Sigmoid colon (tissue), 7 donors: ENCODE results near the gene SH3RF3. TPM values are rescaled to one million over a fixed set of nuclear protein-coding genes. Genes with fewer than 3 reads are reported as not detected.

Experiments
- DNase-seq: peaks from one replicate; pipeline ENCODE4 v3.0.0-alpha.2; 2019
- H3K27ac ChIP-seq, 4 donors: fragments of 200-600 bp; sonication (generic); one replicate each; pipeline ENCODE4 v1.5.1; 2016 to 2019; ENCODE audit warnings: mild to moderate bottlenecking in 1 of 4
- H3K27me3 ChIP-seq, 3 donors: fragments of 200-600 bp; sonication (generic); one replicate each; pipeline ENCODE4 v1.5.1; 2019; ENCODE audit warnings: mild to moderate bottlenecking in 1 of 3
- H3K36me3 ChIP-seq, 4 donors: fragments of 200-600 bp; sonication (generic); one replicate each; pipeline ENCODE4 v1.5.1; 2016 to 2019
- H3K4me1 ChIP-seq, 4 donors: fragments of 200-600 bp; sonication (generic); one replicate each; pipeline ENCODE4 v1.5.1; 2017 to 2019
- H3K4me3 ChIP-seq, 4 donors: fragments of 200-600 bp; sonication (generic); one replicate each; pipeline ENCODE4 v1.5.1; 2017 to 2019; ENCODE audit warnings: mild to moderate bottlenecking in 2 of 4, moderate library complexity in 1 of 4
- H3K9me3 ChIP-seq, 4 donors: fragments of 200-600 bp in 3 of 4; sonication (generic) in 3 of 4; one replicate each; pipeline versions ENCODE4 v1.5.1 to v1.6.1; 2013 to 2019
- EP300 ChIP-seq, 4 donors: sonication (generic); formaldehyde crosslinking; IDR thresholded peaks; one replicate each; pipeline ENCODE4 v1.6.1; 2017; ENCODE audit warnings: antibody characterized with exemption in 4 of 4
- POLR2A ChIP-seq, 2 donors: fragments of 450-650 bp; IDR thresholded peaks; one replicate each; pipeline ENCODE4 v1.6.1; 2016; ENCODE audit warnings: antibody characterized with exemption in 2 of 2, mild to moderate bottlenecking in 2 of 2, moderate library complexity in 2 of 2
- POLR2AphosphoS5 ChIP-seq, 4 donors: sonication (generic); formaldehyde crosslinking; IDR thresholded peaks; one replicate each; pipeline ENCODE4 v1.6.1; 2017; ENCODE audit warnings: antibody characterized with exemption in 4 of 4
- WGBS, 2 donors: extraction: QIAGEN DNeasy Blood & Tissue Kit; methylation state at CpG; one replicate each; pipeline ENCODE4 v1.1.7; 2013; 5-methylcytosine and 5-hydroxymethylcytosine counted together
- intact Hi-C: fragments of 100-400 bp; cut with DNase I; formaldehyde crosslinking; loops from one replicate; pipeline ENCODE4 v1.15.1; 2023
- polyA plus RNA-seq, 3 donors: library from polyadenylated mRNA; stranded (reverse); fragments of 200-250 nt; gene quantifications; one replicate each; pipeline ENCODE4 v1.2.3, GENCODE V29; 2013
- total RNA-seq, 4 donors: library from RNA; depleted of rRNA; stranded (reverse); fragments of >200 nt; gene quantifications; one replicate each; pipeline ENCODE4 v1.1.0, GENCODE V29; 2016
- TF ChIP-seq, protein P1 (sequence below), 4 experiments: fragments of 450-650 bp in 3 of 4; fragments of 200-600 bp in 1 of 4; IDR thresholded peaks; one replicate each; pipeline ENCODE4 v1.5.1; 2016 to 2019; ENCODE audit warnings: antibody characterized with exemption in 4 of 4, mild to moderate bottlenecking in 3 of 4, moderate library complexity in 2 of 4
- donor health status: healthy with polysubstance abuse.
- donor health status: Bipolar disorder and iron deficiency.
- donor health status: healthy.

The SH3RF3 gene
- total and polyA plus RNA-seq, 7 donors, result 0.69 to 10.0 (median 3.4) TPM

DNA sequence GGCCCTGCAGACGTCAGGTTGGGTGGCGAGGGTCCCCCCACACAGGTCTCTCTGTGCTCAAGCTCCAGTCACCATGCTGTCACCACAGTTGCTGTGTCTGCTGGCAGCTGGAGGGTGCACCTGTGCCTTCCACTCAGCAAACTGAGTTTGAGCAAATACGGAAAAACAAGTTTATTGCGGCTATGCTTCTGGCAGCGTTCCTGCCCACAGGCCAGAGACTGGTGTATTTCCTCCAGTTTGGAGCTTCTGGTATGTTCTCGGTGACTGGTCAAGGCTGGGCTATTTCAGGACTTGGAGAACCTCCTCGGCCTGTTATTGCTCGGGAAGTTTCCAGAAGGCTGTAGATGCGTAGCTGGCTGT lies 352.2 kb downstream of the SH3RF3 start:
- no peaks in the 10 kb centered on the region for H3K9me3 ChIP-seq
- peaks cover 0 to 4% (median 0%) of the 10 kb centered on the region in 4 donors for H3K36me3 ChIP-seq
- intact Hi-C loops, result no loop called here
- DNase-seq, result no peak
- no peaks in the 10 kb centered on the region for H3K27me3 ChIP-seq
- WGBS, 2 donors, result 14 to 42% methylated on average over 9 of the region's 9 CpGs
- H3K4me3 ChIP-seq, result no peak overlapping the region
- no peak for TF ChIP-seq POLR2A (IDR thresholded peaks at IDR 0.05)
- TF ChIP-seq EP300 (IDR thresholded peaks at IDR 0.05), result no peak
- TF ChIP-seq, protein P1, sequence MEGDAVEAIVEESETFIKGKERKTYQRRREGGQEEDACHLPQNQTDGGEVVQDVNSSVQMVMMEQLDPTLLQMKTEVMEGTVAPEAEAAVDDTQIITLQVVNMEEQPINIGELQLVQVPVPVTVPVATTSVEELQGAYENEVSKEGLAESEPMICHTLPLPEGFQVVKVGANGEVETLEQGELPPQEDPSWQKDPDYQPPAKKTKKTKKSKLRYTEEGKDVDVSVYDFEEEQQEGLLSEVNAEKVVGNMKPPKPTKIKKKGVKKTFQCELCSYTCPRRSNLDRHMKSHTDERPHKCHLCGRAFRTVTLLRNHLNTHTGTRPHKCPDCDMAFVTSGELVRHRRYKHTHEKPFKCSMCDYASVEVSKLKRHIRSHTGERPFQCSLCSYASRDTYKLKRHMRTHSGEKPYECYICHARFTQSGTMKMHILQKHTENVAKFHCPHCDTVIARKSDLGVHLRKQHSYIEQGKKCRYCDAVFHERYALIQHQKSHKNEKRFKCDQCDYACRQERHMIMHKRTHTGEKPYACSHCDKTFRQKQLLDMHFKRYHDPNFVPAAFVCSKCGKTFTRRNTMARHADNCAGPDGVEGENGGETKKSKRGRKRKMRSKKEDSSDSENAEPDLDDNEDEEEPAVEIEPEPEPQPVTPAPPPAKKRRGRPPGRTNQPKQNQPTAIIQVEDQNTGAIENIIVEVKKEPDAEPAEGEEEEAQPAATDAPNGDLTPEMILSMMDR (IDR thresholded peaks at IDR 0.05), result no peak
- no peak for TF ChIP-seq POLR2AphosphoS5 (IDR thresholded peaks at IDR 0.05)
- no peak overlapping the region for H3K27ac ChIP-seq
- peaks cover 0 to 22% (median 20%) of the 10 kb centered on the region in 4 donors for H3K4me1 ChIP-seq

DNA sequence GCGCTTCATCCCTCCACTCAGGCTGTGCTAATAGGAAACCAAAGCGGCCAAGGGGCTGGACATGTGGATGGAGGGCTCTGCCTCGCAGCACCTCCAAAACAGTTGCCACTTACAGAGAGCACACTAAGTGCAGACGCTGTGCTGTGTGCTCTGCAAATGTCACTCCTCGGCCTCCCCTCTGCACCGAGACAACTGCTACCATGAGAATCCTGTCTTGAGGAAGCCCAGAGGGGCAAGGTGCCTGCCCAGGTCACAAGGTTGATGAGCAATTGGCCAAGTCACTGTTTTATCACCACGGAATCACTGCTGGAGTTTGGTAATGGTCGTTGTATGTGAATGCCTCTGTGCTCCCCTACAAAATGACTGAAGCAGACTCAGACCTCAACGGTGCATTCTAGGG lies 352.6 kb downstream of the SH3RF3 start:
- Histone ChIP-seq H3K4me3 (no peak overlapping the region), H3K27me3 (no peaks in the 10 kb centered on the region), H3K27ac (peak overlapping the region in 1 of 4 donors; percentile 57), H3K4me1 (peaks cover 0 to 20% (median 19%) of the 10 kb centered on the region in 4 donors), H3K36me3 (peaks cover 0 to 4% (median 0%) of the 10 kb centered on the region in 4 donors), H3K9me3 (no peaks in the 10 kb centered on the region)
- intact Hi-C loops, result no loop called here
- TF ChIP-seq, protein P1 (IDR thresholded peaks at IDR 0.05), result no peak
- no peak for TF ChIP-seq POLR2AphosphoS5 (IDR thresholded peaks at IDR 0.05)
- no peak for TF ChIP-seq POLR2A (IDR thresholded peaks at IDR 0.05)
- TF ChIP-seq EP300 (IDR thresholded peaks at IDR 0.05), result no peak
- no peak for DNase-seq
- WGBS, 2 donors, result 72 to 83% methylated on average over 9 of the region's 9 CpGs

DNA sequence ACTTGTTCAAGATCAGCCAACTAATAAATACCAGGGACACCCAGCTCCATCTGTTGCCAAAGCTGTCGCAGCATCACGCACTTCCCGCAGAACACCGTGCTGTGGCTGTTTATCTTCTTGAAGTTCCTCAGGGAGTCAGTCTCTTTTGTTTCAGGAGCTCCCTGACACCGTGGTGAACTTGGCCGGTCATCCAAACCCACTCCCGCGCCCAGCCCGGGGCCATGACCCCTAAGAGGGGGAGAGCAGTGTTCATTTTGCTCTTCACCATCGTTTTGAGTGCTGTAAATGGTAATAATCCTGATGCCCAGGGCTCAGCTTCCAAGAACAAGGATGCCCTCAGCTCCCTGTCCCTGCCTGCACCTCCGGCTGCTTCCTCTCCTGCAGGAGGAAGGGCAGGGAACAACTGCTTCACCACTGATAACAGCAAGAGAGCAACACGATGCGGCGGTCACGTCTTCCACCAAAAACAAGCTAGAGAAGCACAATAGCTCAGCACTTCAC lies 353.4 kb downstream of the SH3RF3 start:
- TF ChIP-seq POLR2AphosphoS5 (IDR thresholded peaks at IDR 0.05), result peak in 1 of 4 donors; percentile 45
- TF ChIP-seq, protein P1 (IDR thresholded peaks at IDR 0.05), result no peak
- intact Hi-C loops, result no loop called here
- Histone ChIP-seq H3K4me1 (peaks cover 0 to 28% (median 23%) of the 10 kb centered on the region in 4 donors), H3K9me3 (no peaks in the 10 kb centered on the region), H3K36me3 (peaks cover 0 to 4% (median 0%) of the 10 kb centered on the region in 4 donors), H3K4me3 (no peak overlapping the region), H3K27ac (peak overlapping the region in 2 of 4 donors; percentile 25 to 57), H3K27me3 (no peaks in the 10 kb centered on the region)
- 55 to 57% methylated on average over 15 of the region's 15 CpGs for WGBS, 2 donors
- no peak for DNase-seq

GRCh38 chr2:109486711-109487535 lies 357.9 kb downstream of the SH3RF3 start:
- WGBS, 2 donors, result 80 to 88% methylated on average over 19 of the region's 19 CpGs
- Histone ChIP-seq H3K9me3 (no peaks in the 10 kb centered on the region), H3K4me3 (no peak overlapping the region), H3K27me3 (no peaks in the 10 kb centered on the region), H3K27ac (peak overlapping the region in 2 of 4 donors; percentile 15 to 65), H3K36me3 (peaks cover 0 to 9% (median under 1%) of the 10 kb centered on the region in 4 donors), H3K4me1 (peaks cover 0 to 31% (median 27%) of the 10 kb centered on the region in 4 donors)
- TF ChIP-seq POLR2A (IDR thresholded peaks at IDR 0.05), result no peak
- no peak for TF ChIP-seq EP300 (IDR thresholded peaks at IDR 0.05)
- TF ChIP-seq, protein P1 (IDR thresholded peaks at IDR 0.05), result no peak
- TF ChIP-seq POLR2AphosphoS5 (IDR thresholded peaks at IDR 0.05), result no peak
- DNase-seq, result no peak
- intact Hi-C loops, result no loop called here
